Fibroblast of skin of left quadriceps (primary cell): Measurements from ENCODE around the gene MAPK11.

ENCODE experiments used
- DNase-seq, 2 experiments: peaks; one replicate each; pipeline ENCODE4 v3.0.0-alpha.2; 2013; ENCODE audit warnings: low read depth in 2 of 2

Gene MAPK11

DNA sequence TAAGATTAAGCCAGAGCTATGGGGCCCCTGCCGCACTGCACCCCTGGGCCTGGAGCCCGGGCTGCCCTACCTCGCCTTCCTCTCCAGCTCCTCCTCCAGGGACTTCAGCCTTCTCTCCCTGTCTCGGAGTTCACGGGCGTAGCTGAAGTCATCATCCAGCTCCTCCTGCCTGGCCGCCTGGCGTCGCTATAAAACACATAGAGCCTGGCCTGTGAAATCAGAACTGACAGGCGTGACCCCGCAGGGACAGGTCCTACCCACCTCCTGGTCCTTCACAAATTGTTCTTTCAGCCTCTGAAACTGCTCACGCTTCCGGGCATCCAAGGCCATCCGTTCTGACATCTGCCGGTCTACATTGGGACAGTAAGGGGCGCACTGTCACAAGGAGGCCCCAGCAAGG, 46.1 kb downstream of the MAPK11 start:
- DNase-seq = no peak

DNA sequence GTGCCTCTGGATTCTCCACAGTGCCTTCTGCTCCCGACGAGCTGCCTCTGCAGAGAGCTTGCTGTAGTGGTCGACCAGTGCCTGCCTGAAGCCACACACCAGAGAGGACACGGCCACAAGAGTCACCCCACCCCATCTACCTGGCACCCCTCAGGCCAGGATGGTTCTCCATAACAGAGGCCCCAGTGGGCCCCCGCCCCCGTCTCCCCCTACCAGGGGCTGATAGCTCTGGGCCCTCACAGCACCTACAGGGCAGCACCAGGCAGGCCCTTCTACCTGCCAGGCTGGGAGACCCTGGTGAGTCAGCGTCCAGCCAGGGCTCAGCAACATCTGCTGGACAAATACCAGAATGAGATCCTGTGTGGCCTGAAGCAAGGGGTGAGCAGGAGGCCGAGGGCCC, 47.7 kb downstream of the MAPK11 start:
- DNase-seq = no peak

DNA sequence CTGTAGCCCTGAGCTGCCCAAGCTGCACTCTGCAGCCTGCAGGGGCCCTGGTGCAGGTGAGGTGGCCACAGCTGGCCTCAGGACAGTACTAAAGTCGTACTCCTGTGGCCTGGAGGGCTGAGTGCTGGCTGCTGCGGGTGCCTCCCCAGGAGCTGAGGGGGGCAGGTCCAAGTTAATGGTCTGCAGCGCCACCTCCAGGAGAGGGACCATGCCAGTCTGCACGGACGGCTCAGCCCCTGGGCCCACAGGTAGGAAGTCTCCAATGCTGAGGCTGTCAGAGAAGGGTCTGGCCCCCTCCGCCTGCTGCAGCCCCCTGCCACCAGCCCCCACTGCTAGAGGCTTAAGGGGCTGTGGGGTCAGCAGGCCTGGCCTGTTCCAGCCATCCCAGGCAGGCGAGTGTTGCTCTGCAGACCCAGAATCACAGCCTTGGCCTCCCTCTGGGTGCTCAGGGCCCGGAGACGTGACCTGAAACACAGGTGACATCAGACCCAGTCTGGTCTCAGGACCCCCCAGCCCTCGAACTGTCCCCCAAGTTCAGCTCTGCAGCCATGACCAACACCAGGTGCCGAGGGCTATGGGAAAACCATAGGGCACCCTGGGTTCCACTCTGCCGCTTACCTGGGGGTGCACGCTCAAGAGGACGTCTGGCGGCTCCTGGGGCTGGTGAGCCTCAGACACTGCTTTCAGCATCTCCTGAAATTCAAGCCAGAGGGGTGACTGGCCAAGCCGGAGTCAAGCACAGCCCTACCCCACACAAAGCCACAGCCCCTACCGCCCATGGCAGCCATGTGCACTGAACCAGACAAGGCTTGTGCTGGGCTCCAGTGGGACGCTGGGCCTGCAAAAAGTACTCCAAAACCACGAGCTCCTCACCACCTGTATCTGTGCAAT, 48.5 kb downstream of the MAPK11 start:
- DNase-seq = no peak

DNA sequence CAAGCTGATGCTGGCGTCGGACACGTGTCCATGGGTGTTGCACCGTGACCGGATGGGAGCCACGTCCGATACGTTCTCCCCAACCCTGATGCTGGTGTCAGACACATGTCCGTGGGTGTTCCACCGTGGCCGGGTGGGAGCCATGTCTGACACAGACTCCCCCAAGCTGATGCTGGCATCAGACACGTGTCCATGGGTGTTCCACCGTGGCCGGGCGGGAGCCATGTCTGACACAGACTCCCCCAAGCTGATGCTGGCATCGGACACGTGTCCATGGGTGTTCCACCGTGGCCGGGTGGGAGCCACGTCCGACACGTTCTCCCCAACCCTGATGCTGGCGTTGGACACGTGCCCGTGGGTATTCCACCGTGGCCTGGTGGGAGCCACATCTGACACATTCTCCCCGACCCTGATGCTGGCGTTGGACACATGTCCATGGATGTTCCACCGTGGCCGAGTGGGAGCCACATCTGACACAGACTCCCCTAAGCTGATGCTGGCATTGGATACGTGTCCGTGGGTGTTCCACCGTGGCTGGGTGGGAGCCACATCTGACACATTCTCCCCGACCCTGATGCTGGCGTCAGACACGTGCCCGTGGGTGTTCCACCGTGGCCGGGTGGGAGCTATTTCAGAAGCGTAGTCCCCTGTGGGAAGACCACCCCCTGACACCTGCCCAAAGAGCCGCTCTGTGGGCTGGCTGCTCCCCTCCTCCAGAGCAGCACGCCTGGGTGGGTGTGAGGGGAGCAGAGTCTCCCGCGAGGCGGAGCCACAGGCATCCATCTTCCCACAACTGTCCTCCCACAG, 49.4 kb downstream of the MAPK11 start:
- DNase-seq = no peak

DNA sequence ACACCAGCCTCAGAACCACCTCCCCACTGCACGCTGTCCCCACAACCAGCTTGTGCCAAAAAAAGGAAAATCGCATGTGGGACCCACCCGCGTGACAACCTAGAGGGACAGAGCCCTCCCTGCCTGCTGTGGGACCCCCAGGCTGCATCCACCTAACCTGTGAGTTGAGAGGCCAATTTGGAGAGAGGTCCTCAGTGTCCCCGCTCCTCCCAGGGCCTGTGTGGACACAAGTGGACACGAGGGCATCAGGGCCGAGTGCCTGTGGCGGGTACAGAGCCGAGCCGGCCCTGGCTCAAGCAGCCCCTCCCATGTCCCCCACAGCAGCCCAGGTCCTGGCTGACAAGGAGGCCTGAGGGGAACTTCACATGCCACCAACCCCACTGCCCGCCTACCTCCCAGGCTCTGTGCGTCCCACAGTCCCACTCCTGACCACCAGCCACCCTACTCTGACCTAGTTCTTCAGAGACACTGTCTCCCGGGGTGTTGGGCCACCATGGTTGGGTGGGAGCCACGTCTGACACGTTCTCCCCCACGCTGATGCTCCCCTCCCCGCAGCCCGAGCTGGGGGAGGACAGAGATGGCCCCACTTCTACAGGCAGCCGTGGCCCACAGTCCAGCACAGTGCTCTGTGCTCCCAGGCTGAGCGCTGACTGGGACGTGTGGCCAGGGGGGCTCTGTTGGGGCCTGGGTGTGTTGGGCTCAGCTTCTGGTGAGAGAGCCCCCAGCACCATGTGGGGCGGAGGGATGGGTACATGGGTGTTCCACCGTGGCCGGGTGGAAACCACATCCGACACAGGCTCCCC, 50.2 kb downstream of the MAPK11 start:
- no peak for DNase-seq

DNA sequence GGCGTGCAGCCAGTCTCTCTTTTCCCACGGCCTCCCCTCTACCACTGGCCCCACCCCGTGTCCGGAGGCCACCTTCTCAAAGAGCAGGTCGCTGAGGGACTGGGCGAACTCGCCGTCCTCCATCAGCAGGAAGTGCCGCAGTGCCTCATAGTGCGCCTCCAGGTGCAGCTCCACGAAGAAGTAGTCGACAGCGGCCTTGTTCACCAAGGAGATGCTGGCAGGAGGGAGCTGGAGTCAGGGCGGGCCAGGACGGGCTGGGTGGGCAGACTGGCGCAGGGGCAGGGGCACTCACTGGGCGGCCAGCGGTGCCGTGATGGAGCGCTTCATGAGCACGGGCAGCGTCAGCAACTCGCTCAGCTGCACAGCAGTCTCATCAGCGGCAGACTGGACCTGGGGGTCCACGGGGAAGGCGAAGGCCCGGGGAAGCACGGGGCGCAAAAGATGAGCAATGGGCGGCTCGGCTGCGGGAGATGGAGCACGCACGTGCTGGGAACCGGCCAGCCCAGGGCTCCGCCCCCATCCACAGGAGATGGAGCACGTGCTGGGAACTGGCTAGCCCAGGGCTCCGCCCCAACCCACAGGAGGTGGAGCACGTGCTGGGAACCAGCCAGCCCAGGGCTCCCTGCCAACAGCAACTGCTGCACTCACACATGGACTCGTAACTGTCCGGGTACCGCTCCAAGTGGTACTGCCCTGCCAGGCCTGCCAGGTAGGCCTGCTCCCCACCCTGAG, 51.0 kb downstream of the MAPK11 start:
- peak; percentile 59 to 60 for DNase-seq

DNA sequence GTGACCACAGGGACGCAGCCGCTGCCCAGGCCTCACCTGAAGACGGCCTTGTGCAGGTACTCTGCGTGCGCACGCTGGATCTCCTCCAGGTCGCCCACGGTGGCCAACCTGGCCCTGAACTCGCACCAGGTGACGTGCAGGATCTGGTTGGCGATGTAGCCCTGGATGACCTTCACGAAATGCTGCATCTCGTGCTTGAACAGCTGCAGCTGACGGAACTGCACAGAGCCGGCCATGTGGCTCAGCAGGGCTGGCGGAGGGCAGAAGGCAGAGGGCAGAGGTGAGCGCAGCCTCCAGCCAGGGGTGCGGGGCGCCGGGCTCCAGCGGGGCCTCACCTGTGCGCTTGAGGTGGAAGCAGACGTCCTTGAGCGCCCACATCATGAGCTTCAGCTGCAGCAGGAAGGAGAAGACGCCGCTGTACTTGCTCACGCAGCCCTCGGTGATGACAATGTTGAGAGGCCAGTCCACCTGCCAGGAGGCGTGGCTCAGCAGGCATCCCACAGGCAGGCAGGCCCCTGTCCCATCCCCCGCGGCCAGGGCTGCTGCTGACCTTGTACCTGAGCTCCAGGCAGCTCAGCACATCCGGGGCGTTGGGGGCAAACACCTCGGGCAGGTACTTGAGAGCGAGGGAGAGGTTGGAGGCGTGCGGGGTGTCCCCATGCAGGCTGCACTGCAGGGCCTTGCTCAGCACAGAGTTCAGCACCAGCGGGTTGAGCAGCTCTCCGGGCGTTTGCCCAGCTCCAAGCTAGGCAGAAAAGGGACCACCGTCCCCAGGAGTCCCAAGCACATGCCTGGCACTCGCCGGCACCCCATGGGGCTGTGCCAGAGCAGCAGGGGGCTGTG, 51.8 kb downstream of the MAPK11 start:
- no peak for DNase-seq

DNA sequence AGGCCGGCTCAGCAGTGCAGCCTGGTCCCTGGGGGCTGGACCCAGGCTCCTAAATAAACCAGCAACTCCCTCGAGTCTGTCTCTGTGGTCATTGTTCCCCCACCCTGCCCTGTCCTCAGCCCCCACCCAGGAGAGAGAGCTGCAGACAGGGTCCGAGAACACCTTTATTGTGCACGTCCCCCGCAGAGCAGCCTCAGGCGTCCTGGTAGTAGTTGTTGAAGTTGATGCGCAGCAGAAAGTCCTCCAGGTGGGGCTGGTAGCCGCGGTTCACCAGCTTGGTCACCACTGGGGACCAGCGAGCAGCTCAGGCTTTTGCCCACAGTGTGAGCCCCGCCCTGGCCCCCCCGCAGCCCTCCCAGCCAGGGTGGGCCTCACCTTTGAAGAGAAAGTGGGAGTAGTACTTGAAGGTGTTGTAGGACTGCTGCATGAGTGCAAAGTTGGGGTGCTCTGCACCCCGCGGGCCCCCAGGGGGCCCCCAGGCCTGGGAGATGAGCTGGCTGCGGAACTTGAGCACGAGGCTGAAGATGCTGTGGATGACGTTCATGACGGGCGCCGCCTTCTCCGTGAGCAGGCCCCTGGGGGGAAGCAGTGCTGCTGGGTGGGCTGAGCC, 52.5 kb downstream of the MAPK11 start:
- DNase-seq = no peak

DNA sequence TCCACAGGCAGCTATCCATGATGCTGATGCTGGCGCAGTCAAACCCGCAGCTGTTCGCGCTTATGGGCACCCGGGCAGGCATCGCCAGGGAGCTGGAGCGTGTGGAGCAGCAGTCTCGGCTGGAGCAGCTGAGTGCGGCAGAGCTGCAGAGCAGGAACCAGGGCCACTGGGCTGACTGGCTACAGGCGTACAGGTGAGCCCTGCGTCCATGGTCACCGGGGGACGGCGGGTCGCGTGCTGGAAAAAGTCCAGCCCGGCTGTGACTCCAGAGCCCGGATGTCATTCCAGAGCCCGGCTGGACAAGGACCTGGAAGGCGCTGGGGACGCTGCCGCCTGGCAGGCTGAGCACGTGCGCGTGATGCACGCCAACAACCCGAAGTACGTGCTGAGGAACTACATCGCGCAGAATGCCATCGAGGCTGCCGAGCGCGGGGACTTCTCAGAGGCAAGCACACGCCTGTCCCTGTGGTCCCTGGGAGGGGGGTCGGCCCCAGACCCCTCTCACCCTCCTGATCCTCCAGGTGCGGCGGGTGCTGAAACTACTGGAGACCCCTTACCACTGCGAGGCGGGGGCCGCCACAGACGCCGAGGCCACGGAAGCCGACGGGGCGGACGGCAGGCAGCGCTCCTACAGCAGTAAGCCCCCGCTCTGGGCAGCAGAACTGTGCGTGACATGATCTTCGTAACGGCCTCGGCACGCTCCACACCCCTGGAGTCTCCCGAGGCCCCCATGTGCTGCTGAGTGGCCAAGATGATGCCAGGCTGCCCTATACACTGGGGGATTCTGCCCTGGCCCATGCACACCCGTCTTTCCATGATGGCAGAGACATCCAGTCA, 53.3 kb downstream of the MAPK11 start:
- DNase-seq = no peak

DNA sequence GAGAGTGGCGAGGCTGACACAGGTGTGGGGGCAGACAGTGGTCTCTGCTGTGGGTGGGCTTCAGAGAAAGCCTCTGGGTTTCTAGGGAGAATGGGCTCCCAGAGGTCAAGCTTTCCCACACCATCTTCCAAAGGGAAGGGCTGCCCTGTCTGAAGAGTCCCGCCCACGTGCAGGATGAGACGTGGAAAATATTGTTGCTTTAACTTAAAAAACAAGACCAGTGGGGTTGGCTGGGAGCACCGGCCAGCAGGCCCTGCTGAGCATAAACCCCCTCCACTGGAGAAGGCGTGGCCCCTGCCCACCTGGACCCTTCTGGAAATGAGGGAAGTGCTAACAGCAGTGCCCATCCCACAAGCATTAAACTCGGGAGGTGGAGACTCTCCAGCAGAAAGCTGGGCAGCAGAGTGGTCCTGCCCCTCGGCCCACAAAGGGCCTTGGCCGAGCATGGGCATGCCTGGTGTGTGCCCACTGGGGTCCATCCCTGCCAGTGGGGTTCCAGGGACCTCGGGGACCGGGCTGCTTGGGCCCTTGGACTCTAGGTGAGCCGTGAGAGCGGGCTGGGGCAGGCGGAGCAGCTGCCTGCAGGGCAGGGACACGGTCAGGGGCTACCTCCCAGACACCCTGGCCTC, 54.0 kb downstream of the MAPK11 start:
- DNase-seq = no peak

DNA sequence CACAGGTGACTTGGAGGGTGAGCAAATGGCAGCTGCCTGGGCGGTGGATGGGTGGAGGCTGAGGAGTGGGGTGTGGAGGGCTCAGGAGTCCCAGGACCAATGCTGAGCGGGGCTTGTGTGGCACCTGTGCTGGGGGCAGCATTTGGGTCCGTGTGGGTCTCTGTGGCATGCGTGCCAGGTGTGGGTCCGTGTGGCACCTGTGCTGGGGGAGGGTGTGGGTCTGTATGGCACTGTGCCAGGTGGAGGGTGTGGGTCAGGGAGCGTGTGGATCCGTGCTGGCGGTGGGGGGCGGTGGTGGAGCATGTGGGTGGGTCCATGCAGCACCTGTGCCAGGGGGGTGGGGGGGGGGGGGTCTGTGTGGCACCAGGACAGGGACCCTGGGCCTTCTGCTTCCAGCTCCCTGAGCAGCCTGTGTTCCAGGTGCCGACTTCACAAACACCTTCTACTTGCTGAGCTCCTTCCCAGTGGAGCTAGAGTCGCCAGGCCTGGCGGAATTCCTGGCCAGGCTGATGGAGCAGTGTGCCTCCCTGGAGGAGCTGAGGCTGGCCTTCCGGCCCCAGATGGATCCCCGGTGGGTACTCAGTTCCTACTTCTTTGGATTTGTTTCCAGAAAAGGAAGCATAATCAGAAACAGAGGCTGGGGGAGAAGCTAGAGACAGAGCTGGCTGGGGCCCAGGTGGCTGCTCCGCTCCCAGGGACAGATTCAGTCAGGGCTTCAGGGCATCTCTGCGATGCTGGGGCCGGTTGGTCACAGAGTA, 54.7 kb downstream of the MAPK11 start:
- DNase-seq = no peak
